Stimulated activated CD4-positive, alpha-beta T cell treated with anti-CD3 and anti-CD28 coated beads, Interleukin-15, amount 100 ng/mL, for 24 hours (primary cell): ENCODE results near the gene PACSIN2.
"Not testable (repeated sequence)": the region's sequence is repeated elsewhere in the genome, so short reads cannot be mapped to it uniquely, and the experiment has no call there.

Experiments used
- DNase-seq: peaks from one replicate; pipeline ENCODE4 v3.0.0-alpha.2; 2020

Gene PACSIN2, protein sequence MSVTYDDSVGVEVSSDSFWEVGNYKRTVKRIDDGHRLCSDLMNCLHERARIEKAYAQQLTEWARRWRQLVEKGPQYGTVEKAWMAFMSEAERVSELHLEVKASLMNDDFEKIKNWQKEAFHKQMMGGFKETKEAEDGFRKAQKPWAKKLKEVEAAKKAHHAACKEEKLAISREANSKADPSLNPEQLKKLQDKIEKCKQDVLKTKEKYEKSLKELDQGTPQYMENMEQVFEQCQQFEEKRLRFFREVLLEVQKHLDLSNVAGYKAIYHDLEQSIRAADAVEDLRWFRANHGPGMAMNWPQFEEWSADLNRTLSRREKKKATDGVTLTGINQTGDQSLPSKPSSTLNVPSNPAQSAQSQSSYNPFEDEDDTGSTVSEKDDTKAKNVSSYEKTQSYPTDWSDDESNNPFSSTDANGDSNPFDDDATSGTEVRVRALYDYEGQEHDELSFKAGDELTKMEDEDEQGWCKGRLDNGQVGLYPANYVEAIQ

DNA sequence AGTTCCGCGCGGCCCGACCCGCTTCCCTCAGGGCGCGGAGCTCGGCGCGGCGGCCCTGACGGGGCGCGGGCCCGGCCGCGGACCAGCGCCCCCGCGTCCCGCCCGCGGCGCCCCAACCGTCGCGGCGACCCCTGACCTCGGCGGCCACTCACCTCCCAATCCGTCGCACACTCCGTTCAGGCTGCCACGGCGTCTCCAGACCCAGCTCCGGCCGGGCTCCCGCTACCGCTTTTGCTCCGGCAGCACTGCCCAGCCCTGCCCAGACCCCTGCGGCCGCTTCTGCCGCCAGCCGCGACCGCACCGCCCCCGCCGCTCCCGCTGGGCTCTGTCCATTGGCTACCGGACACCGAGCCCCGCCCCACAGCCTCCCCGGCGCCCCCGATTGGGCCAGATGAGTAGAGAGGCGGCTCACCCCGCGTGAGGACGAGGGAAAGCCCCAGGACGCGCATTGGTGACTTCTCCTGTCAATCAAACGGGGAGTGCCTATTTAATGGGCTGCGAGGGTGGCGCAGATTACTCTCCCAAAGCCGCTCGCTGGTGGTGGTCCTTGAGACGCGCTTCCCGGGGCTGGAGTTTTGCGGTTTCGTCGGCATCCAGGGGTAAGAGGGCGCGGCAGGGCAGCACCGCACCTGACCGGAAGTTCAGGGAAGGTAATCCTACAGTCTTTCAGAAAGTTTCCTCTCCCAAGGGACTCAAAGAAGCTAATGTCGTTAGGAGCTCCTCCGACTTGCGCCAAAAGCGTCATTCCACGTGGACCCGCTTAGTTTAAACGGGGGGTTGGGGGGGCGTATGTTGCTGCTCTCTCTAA lies at the start of gene PACSIN2:
Gene PACSIN2 (minus strand): TSS at position 281 of the 808 bp plus-strand sequence. CDS start 103,069 bp downstream, outside the sequence.
- DNase-seq = peak; percentile 100

DNA sequence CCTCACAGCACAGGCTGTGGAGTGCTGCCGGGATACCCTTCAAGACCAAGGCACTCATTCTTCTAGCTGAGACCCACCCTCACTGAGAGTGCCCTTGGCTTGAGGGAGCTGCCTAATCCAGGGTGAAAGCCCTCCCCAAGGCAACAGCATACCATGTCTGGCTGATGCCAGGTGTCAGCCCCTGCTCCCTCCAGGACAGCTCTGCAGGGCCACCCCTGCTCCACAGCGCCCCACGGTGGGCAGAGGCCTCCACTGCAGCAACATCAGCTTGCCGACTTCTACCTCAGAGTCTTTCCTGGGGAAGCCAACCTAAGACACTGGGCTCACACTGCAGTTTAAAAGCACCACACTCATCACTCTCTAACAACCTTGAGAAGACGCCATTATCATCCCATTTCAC lies 45.2 kb upstream of the PACSIN2 start:
- peak; percentile 57 for DNase-seq

DNA sequence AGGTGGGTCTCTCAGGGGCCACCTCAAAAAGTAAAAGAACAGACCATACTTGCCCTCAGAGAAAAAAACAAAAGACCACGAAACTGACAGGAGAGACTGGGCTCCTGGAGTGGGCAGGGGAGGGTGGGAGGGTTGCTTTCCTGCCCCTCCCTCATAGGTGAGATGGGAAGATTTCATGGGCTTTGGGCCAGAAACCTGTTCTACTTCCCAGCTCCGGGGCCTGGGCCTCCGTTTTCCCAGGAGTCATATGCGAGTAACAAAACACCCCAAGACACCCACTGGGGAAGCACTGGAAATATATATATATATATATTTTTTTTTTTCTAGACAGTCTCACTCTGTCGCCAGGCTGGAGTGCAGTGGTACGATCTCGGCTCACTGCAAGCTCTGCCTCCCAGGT lies 42.7 kb upstream of the PACSIN2 start:
- DNase-seq = no peak

DNA sequence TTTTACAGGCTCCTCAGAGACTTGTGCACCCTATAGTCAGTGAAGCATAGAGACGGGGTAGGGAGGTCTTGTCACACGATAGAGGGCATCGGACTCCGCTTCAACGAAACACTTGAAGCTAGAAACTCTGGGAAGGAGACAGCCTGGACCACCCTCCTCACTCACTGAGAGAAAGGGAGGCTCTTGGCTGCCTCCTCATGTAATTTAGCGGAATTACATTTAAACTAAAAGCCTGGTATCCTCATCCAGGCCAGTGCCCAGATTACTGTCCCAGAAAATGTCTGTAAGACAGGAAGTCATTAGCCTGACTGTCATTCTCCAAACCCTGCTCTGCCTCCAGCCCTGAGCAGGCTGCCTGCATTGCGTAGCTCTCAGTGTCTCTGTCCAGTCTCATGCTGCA lies 38.2 kb upstream of the PACSIN2 start:
- DNase-seq = no peak

DNA sequence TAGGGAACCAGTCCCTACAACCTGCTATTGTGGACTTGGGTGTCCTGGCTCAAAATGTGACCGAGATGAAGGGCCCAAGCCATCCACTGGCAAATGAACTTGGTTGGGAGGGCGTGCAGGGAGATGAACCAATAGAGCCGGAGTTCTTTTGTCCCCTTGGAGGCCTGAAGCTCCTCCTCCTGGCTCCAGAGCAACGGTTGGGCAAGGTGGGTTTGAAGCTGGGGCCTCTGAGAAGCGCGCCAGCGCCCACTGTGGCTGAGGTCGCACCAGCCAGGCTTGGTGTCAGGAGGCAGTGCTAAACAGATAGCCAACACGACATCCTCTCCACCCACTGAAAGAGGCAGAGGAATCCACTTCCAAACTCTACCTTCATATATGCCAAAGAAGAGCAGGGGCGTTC lies 36.0 kb upstream of the PACSIN2 start:
- DNase-seq = no peak

DNA sequence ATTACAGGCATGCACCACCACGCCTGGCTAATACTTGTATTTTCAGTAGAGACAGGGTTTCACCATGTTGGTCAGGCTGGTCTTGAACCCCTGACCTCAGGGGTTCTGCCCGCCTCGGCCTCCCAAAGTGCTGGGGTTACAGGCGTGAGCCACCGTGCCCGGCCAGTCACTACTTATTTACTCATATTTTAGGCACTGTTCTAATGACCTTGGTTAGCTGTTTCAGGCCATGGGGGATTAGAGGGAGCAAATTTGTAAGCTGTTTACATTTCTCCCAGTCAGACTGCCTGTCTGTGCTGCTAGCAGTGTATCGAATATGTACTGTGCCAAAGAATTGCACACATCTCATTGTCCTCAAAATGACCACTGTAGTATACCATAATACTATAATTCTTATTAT lies 32.7 kb upstream of the PACSIN2 start:
- no peak for DNase-seq

DNA sequence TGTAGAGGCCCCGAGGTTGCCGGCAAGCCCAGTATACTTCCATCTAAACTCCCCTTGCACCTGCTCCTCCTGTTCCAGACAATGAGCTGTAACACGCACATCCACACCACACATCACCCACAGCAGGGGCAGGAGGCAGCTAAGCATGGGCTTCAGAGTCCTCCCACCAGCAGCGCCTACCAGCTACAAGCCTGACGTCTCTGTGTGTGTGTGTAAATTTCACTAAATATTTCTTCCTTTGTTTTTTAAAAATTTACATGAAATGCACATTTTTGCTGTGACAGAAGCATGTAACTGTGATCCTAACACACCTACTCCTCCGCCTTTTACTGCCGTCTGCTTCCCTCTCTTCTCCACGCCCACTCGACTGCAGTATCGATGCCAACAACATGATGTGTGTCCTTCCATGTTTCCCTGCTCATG lies 29.4 kb upstream of the PACSIN2 start:
- no peak for DNase-seq

DNA sequence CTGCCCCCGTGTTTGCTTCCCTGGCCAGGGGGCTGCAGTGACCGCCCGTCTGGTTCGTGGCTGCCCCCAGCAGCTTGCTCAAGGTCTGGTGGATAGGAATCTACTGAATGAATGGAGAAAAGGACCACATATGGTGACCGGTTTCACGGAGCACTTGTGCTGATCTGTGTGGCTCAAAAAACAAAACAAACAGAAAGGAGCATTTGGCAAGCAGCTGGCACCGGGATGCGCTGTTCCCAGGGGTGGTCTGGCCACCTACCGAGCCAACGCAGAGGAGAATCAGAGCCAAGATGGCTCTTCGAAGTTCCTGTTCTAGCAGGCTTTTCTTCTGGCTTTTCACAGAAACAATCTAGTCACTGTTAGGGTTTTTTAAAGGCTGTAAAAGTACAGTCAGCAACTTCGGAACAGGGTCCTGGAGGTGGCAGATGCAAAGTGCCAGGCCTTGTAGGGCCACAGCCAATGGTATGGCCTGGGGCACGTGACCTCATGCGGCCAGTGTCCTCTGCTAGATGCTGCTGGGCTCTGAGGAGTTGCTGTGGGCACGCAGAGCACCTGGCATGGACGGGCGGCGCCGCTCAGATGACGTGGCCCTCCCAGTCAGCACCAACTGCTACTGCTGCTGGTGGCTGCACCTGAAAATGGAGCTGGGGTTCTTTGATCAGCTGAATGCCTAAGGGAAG lies 27.3 kb upstream of the PACSIN2 start:
- DNase-seq = no peak

DNA sequence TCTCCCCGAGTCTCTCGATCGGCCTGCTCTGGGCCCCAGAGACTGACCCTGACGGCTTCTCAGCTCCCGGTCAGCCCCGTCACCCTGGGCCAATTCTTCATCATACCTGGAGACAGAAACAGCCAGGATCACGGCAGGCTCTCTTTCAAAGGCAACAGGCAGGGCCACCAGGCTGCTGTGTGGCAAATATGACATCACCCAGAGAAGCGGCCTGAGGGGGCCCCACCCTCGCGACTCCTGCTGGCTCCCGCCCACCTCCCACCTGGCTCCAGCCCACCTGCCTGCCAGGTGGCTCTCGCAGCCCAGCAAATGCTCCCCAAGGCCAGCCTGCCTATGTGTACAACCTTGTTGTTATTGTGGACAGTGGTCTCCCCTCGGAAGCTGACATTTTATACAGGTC lies 24.9 kb upstream of the PACSIN2 start:
- no peak for DNase-seq

DNA sequence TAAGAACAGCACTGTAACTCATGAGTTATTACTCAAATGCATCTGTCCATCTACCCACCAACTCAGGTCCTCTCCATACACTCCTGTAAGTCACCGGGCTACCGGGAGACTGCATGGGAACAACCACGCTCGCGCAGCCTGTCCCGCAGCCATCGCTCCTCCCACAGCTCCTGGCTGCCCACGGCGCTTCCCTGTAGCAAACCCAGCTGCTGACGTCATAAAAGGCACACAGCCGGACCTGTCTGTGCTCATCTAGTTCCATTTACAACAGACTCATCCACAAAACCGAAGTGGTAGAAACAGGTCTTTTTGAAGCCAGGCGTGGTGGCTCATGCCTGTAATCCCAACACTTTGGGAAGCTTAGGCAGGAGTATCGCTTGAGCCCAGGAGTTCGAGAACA lies 23.4 kb upstream of the PACSIN2 start:
- no peak for DNase-seq

DNA sequence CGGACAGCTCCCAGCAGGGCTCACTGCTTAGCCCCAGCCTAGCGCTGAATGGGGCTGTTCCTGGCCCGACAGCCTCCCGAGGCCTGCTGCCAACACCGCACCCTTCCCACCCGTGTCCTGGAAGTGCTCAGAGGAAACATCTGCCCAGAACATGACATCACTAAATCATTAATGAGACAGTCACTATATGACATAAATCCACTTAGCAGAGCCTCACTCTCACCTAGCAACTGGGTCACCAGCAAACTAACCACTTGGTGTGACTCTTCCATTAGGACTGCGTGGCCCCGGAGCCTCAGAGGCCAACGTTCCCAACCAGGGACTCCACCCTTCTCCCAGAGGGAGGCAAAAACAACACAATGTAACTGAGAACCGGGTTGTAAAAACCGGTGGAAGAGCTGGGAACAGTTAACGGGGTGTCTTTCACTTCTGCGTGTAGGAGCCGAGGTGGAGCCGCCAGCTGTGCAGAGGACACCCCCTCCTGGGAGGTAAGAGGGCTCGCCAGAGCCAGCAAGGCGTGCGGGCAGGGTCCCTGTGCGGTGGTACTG lies 21.4 kb upstream of the PACSIN2 start:
- no peak for DNase-seq

DNA sequence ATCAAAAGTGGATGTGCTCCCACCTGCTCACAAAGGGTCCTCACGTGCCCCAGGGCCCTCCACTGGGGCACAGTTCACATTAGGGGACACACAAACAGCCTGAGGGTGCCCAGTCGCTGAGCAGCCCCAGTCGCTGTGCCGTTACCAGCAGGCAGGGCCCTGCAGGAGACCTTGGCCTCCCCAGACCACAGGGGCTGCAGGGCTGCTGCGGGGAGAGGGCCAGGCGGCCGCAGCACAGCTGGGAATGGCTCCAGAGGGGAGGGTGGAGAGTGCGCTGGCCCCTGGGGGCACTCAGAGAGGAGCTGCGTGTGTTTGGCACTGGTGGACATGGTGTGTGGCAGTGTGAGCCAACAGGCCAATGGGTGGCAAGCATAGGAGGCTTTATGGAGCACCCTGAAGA lies 20.3 kb upstream of the PACSIN2 start:
- no peak for DNase-seq

DNA sequence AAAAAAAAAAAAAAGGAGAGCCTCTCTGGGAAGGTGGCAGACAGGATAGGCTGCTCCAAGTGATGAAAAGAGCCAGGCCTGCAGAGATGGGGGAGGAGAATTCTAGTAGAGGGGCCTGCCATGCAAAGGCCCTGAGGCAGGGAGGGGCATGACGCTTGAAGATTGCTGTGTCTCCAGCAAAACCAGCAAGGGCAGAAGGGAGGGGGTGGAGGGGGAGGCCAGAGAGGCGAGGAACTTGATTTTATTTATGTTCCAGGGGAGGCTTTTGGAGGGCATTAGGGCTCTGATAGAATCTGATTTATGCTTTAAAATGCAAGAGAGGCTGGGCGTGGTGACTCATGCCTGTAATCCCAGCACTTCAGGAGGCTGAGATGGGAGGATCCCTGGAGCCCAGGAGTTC lies 16.7 kb upstream of the PACSIN2 start:
- no peak for DNase-seq

DNA sequence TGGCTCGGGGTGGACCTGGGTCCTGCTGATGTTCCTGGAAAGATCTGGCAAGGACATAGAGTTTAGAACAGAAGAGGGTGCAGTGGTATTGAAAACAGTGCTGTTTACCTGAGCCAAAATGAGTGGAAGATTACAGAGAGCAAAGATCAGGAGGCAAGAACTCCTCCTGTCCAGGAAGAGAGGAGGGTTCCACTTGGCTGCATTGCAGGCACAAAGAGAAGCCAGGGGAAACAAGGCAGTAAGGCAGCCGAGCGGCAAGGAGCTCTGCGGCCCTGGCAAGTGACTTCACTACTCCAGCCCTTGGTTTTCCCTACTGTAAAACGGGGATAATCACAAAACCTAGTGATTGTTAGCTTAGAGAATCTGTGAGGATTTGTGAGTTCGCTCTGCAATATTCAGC lies 3.7 kb upstream of the PACSIN2 start:
- DNase-seq = no peak

DNA sequence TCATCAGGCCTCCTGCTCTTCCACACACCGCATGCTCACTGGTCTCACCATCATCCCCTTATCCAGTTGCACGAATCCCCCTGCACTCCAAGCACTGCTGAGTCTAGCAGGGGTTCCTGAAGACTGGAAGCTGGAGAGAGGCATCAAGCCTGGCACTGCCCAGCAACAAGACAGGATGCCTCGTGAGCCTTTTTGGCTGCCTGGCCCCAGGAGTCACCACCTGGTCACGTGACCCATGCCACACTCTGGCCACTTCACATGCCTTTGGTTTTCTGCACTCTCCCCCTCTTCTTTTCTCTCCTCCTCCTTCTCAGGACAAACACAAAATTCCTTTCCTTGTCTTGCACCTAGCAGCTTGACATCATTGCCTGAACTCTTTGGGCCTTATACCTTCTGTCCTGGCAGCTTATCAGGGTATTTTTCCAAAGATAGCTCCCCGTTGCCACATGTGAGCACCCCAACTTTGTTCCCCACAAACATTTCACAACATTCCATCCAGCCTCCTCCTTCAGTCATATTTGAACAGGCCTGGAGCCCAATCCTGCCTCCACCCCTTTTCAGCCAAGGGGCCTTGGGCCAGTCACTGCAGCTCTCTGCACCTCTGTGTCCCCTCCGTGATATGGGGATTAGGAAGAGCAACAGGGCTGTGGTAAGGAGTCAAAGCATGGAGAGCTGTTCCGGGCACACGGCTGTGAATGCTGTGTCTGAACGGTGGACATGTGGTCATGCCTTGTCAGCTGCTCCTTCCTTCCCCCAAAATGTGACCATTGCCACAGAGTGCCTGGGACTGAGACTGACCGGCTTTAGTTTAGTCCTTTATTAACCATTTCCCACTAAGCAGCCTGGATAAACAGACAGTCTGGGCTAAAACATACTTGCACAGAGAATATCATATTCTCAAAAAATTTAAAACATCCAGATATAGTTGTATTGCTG lies 2.8 kb upstream of the PACSIN2 start:
- no peak for DNase-seq

DNA sequence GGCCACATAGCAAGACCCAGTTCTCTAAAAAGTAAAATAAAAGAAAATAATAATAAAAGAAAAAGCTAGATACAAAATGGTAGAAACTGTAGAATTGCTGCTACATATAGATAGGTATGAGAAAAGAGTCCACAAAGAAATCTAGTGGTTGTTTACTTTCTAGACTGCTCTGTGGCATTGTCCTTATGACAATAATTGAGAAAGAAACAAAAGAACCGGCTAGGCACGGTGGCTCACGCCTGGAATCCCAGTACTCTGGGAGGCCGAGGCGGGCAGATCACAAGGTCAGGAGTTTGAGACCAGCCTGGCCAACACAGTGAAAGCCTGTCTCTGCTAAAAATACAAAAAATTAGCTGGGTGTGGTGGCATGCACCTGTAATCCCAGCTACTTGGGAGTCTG lies 1.2 kb upstream of the PACSIN2 start:
- not testable (repeated sequence) for DNase-seq

DNA sequence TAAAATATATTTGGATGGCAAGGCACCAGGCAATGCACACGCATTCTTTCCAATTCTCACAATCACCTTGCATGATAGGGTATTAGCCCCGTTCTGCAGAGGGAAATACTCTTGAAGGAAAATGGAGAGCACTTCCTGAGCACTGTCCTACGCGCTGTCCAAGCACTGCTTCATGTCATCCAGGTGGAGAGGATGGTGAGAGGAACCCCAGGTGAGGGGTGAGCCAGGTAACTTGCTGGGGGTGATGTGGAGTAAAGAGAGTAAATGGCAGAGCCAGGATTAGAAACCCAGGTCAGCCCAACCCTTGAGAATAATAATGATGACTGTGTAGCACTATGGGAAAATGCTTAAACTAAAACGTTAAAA lies 711 bp upstream of the PACSIN2 start:
- DNase-seq = no peak

DNA sequence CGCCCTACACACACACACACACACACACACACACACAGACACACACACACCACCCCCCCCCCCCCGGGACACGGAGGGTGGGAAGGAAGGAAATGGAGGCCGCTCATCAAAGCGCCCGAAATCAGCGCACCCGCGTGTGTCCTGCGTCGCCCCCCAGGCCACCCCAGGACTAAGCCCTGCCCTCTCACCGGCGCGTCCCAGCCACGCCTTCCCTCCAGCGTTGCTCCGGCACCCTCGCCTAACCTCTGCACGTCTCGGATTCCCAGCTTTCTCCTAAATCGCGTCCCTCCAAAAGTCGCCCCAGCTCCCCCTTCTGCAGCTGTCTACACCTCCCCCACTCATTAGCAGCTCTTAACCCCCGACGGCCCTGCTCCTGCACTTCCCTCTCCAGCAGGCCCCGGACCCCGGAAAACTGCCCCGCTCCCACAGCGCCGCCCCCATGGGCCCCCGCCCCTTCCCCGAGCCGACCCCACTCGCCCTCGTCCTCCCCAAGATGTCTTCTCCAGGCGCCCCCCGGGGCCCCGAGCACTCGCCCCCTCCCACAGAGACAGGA lies 557 bp downstream of the PACSIN2 start:
- DNase-seq = peak; percentile 53

DNA sequence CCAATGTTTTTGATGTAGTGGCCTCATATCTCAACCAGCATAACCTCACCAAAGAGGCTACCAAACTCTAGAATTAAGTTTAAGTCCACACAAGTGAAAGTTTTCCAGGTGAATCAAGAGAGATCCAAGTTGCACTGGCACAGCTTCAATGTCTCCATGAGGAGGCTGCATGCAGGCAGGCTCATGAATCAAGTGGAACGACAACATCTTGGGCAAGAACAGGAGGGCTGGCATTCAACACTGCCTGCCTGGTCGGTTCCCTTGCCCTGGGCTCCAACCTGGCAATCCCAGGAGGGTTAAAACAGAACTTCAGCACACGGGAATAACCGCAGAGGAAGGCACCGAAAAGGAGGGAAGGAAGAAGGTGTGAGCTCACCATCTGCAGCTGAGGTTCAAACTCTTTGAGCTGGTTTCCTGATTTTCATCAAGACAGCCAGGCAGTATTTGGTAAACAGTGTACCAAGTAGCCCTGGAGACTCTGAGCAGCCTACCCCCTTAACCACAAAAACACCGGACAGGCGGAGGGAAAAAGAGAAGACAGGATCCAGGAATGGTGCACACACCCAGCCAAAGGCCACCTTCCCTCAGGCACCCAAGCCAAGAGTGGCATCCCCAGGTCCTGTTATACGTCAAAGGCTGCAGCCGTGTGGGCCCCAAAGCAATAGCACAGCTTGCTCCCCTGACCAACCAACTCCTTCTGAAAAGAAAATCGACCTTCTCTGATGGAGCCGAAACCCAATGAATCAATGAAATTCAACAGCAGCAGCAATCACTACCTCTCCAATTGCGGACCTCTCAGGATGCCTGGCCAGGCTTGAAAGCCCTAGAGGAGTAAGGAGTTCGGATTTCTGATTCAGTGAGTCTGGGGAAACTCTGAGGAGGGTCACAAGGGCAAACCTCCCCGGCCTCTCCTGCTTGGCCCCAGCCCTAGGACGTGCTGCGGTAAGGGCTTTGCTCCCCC lies 1.3 kb downstream of the PACSIN2 start:
- no peak for DNase-seq

DNA sequence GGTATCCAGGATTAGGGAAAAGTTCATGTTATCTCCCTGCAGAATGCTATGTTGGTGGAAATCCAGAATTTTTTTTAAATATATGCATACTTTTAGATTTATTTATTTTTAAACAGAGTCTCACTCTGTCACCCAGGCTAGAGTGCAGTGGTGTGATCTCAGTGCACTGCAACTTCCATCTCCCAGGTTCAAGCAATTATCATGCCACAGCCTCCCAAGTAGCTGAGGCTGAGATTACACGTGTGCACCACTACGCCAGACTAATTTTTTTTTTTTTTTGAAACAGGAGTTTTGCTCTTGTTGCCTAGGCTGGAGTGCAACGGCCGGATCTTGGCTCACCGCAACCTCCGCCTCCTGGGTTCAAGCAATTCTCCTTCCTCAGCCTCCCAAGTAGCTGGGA lies 2.6 kb downstream of the PACSIN2 start:
- no peak for DNase-seq

DNA sequence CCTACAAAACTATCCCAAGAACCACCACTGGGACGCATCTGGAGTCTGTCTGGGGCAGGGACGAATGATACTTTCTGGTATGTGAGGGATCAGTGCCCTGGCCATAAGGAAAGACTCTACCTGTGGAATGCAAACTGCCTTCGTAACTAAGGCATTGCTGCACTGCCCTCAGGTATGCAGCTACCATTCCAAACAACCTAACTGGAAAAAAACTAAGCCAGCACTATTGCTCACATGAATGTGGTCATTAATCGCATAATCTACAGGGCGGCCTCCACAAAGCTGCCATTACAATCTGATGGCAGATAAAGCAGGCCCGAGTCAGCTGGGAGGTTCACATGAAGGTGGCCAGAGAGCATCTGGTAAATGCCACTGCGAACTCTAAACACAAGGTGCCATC lies 3.9 kb downstream of the PACSIN2 start:
- no peak for DNase-seq
